ENCODE results near the gene ZNF385A. TPM values are rescaled to one million over a fixed set of nuclear protein-coding genes. Genes with fewer than 3 reads are reported as not detected.

Gene ZNF385A
- total RNA-seq, 2 experiments from 2014 or later, result 0.32 to 2.9 TPM

DNA sequence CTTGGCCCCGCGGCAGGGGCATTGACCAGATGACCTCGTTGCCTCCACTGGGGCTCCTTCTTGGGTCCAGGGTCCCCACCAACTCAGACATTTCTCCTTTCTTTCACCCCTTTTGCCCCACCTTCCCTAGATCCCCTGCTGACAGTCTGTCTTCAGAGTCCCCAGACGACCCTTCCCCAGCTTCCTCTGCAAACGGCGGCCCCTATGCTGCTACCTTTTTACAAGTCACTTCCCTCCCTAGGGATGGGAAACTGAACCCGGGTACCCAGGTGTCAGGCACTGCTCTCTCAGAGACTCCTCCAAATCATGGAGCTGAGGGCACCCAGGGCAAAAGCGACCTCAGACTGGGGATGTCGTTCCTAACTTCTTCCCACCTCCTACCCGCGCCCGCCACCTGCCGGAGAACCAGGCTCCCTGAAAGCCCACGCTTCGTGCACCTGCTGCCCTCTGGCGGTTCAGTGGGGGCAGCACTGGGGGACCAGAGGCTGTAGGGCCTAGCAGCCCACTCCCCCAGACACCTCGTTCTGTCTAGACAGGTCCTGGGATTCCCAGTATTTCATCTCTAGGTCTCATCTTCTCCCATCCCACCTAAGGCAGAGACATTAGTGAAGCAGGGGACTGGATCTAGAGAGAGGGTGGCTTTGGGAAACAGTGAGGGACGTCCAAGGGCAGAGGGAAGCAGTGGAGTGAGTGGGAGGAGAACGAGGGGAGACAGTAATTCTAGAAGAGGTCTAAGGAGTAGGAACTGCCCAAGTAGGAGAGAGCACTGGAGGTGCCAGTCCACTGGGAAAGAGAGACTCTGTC lies 4.9 kb downstream of the ZNF385A start:
- peak; percentile 90 for DNase-seq (ENCODE audit: low spot score)
- H3K27ac ChIP-seq (ENCODE audit: low read depth, low read length, poor library complexity, severe bottlenecking), result no peak overlapping the region

DNA sequence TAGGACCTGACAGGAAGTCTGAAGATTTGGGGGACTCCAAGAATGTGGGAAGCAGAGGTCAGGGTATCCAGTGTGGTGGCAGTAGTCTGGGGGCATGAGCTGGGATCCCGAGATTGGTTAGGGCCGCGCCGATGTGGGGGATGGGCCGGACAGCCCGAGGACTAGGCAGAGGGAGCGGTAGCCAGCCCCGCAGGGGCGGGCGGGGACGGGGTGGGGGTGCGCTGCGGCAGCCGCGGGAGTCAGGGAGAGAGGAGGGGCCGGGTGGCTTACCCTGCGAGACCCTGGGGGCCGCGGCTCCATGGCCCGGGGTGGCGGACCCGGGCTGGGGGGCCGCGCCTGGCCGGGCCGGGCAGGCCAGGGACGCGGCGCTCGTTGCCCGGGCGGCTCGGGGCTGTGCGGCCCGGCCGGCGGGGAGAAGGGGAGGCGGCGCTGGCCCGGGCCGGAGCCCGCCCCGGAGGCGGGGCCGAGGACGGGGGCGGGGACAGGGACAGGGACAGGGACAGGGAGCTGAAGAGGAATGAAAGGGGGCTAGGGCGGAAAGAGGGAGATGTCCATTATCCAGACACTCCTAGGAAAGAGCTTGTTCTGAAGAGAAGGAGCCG lies 5.6 kb downstream of the ZNF385A start:
- ChIA-PET POLR2A (interaction anchor here (1.0 kb wide), 1 partner anchor 8 kb away, joined by 3 read pairs; no protein-coding TSS in a partner anchor), CTCF (ENCODE audit: unreplicated experiment) (interaction anchor here (0.8 to 1.4 kb wide), 8 partner anchors 9 to 87 kb away, joined by 3 to 9 read pairs (median 4); no protein-coding TSS in a partner anchor)
- peak overlapping the region; percentile 86; the same call in 1 of the 2 replicates for H2AFZ ChIP-seq (ENCODE audit: low read length)
- no peaks in the 10 kb centered on the region for H3K36me3 ChIP-seq (ENCODE audit: insufficient read depth, low read length)
- peaks cover 15% of the 10 kb centered on the region for H3K4me1 ChIP-seq (ENCODE audit: insufficient read depth, low read length, poor library complexity, severe bottlenecking)
- no peaks in the 10 kb centered on the region for H3K79me2 ChIP-seq (ENCODE audit: insufficient read depth, low read depth, low read length)
- no TSS peak for BruUV-seq (replicated peaks)
- intact Hi-C loops (cut with micrococcal nuclease; ENCODE audit: unreplicated experiment), result no loop called here
- peak overlapping the region; percentile 54 for H3K4me3 ChIP-seq (ENCODE audit: low read depth, low read length, poor library complexity, severe bottlenecking)
- peak overlapping the region; percentile 75 for H3K4me2 ChIP-seq (ENCODE audit: low read length)
- no peaks in the 10 kb centered on the region for H3K9me2 ChIP-seq (ENCODE audit: insufficient read depth, low read length)
- no peak overlapping the region for H3K27ac ChIP-seq (ENCODE audit: low read depth, low read length, poor library complexity, severe bottlenecking)
- H3K9me3 ChIP-seq (ENCODE audit: low read length), result no peaks in the 10 kb centered on the region
- DNase-seq (ENCODE audit: low spot score), result peak; percentile 33
- no peaks in the 10 kb centered on the region for H4K20me1 ChIP-seq (ENCODE audit: insufficient read depth, low read length)
- TF ChIP-seq EZH2phosphoT487 (IDR thresholded peaks at IDR 0.05; ENCODE audit: borderline replicate concordance, low read depth, low read length), result no peak
- TF ChIP-seq, protein P1, sequence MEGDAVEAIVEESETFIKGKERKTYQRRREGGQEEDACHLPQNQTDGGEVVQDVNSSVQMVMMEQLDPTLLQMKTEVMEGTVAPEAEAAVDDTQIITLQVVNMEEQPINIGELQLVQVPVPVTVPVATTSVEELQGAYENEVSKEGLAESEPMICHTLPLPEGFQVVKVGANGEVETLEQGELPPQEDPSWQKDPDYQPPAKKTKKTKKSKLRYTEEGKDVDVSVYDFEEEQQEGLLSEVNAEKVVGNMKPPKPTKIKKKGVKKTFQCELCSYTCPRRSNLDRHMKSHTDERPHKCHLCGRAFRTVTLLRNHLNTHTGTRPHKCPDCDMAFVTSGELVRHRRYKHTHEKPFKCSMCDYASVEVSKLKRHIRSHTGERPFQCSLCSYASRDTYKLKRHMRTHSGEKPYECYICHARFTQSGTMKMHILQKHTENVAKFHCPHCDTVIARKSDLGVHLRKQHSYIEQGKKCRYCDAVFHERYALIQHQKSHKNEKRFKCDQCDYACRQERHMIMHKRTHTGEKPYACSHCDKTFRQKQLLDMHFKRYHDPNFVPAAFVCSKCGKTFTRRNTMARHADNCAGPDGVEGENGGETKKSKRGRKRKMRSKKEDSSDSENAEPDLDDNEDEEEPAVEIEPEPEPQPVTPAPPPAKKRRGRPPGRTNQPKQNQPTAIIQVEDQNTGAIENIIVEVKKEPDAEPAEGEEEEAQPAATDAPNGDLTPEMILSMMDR (conservative IDR thresholded peaks at IDR 0.05; ENCODE audit: low read length), result no peak

More for the DNA sequence above, 4.9 kb downstream of the ZNF385A start:
- H3K4me2 ChIP-seq (ENCODE audit: low read length), result peak overlapping the region; percentile 75
- H4K20me1 ChIP-seq (ENCODE audit: insufficient read depth, low read length), result no peaks in the 10 kb centered on the region
- no peaks in the 10 kb centered on the region for H3K79me2 ChIP-seq (ENCODE audit: insufficient read depth, low read depth, low read length)
- TF ChIP-seq, protein P1 (conservative IDR thresholded peaks at IDR 0.05; ENCODE audit: low read length), result peak; percentile 100
- TF ChIP-seq EZH2phosphoT487 (IDR thresholded peaks at IDR 0.05; ENCODE audit: borderline replicate concordance, low read depth, low read length), result no peak
- peak overlapping the region; percentile 54 for H3K4me3 ChIP-seq (ENCODE audit: low read depth, low read length, poor library complexity, severe bottlenecking)
- no peaks in the 10 kb centered on the region for H3K9me3 ChIP-seq (ENCODE audit: low read length)
- H3K36me3 ChIP-seq (ENCODE audit: insufficient read depth, low read length), result no peaks in the 10 kb centered on the region
- POLR2A ChIA-PET, result interaction anchor here (0.6 kb wide), 1 partner anchor 170 kb away, joined by 5 read pairs; no protein-coding TSS in a partner anchor
- intact Hi-C loops (cut with micrococcal nuclease; ENCODE audit: unreplicated experiment), result no loop called here
- peak overlapping the region; percentile 86; the same call in 1 of the 2 replicates for H2AFZ ChIP-seq (ENCODE audit: low read length)
- peaks cover 22% of the 10 kb centered on the region for H3K4me1 ChIP-seq (ENCODE audit: insufficient read depth, low read length, poor library complexity, severe bottlenecking)
- CTCF ChIA-PET (ENCODE audit: unreplicated experiment), result interaction anchor here (0.7 to 1.4 kb wide), 9 partner anchors 8 to 152 kb away, joined by 3 to 9 read pairs (median 4); no protein-coding TSS in a partner anchor
- BruUV-seq (replicated peaks), result no TSS peak
- H3K9me2 ChIP-seq (ENCODE audit: insufficient read depth, low read length), result no peaks in the 10 kb centered on the region

Data from OCI-LY7 (cell line).